Measurements from ENCODE around the gene FAM111A.
"Not testable (repeated sequence)": the region's sequence is repeated elsewhere in the genome, so short reads cannot be mapped to it uniquely, and the experiment has no call there.

Gene FAM111A, protein sequence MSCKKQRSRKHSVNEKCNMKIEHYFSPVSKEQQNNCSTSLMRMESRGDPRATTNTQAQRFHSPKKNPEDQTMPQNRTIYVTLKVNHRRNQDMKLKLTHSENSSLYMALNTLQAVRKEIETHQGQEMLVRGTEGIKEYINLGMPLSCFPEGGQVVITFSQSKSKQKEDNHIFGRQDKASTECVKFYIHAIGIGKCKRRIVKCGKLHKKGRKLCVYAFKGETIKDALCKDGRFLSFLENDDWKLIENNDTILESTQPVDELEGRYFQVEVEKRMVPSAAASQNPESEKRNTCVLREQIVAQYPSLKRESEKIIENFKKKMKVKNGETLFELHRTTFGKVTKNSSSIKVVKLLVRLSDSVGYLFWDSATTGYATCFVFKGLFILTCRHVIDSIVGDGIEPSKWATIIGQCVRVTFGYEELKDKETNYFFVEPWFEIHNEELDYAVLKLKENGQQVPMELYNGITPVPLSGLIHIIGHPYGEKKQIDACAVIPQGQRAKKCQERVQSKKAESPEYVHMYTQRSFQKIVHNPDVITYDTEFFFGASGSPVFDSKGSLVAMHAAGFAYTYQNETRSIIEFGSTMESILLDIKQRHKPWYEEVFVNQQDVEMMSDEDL

DNA sequence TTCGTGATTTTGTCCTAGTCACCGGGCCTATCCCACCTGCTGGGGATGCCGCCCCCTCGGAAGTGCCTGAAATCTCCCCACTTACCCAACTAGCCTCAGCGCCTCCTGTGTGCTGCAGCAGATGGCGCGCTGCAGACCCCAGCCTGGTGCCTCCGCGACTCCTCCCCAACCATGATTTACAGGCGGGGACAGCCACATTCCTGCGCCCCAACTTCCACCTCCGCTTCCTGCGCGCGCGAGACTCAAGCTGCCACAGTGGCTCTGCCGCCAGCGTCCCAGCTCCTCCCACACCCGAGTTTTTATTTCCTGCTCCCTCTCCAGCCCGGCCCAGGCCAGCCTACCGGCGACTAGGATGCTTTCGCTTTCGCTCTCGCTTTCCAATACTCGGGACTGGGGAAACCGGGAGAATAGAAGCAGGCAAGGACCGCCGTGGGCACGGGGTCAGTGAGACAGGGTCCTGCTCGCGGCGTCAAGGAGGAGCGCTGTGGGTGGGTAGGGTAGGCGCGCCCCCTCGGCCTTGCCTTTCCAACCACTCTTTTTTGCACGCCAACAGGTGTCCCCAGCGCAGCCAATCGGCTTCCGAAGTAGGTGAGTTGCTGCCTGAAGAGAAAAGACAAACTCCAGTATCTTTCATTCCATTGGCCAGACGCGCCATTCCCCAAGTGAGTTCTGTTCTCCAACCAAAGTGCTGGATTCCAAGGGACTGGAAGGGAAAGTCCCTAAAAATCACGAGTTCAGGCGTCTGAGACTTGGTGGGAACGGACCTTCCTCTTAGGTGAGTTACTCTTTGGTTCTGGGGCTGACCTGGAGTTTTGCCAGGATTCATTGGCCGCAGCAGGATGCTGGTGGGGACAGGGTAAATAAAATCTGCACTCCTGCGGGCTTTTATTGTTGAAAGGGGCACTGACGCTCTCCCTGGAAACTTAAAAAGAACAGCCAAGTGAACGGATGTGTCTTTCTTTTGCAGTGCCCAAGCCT lies at the start of gene FAM111A:
FAM111A (plus strand) TSS at position 327 of the 978 bp plus-strand sequence. CDS start 6,017 bp downstream, outside the sequence.
- DNase-seq (ENCODE audit: low read depth, low spot score), result peak; percentile 61

DNA sequence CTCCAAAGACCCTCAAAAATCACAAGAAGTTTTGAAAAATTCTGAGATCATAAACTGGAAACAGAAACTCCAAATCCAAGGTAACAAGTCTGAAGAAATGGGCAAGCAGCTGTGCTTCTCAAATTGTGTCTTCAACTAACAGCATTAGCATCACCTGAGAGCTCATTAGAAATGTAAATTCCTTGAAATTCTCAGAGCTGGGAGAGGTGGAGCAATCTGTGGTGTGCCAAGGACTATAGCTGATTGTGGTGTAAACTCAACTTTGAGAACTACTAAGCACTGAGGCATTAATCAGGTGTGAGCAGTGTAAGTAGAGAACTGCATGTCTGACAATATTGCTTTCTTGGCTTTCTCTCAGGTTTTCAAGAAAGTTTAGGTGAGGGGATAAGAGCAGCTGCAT lies 49.1 kb upstream of the FAM111A start:
- DNase-seq (ENCODE audit: low read depth, low spot score), result not testable (repeated sequence)

DNA sequence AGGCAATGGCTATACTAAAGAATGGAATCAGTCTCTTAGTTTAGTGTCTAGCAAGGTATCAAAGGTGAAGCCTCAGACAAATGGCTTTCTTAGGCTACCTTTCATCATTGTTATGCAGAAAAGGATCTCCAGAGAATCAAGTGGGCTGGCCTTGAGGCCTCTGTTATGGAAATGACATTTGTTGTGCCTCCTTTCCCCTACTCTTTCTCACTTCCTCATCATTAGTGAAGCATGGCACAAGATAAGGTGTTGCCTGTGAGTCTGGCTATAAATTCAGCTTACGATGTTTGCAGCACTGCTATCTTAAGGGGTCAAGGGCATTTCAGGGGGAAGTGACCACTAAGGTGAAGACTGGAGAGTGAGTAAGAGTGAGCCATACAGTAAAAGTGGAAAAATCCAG lies 47.4 kb upstream of the FAM111A start:
- DNase-seq (ENCODE audit: low read depth, low spot score), result not testable (repeated sequence)

DNA sequence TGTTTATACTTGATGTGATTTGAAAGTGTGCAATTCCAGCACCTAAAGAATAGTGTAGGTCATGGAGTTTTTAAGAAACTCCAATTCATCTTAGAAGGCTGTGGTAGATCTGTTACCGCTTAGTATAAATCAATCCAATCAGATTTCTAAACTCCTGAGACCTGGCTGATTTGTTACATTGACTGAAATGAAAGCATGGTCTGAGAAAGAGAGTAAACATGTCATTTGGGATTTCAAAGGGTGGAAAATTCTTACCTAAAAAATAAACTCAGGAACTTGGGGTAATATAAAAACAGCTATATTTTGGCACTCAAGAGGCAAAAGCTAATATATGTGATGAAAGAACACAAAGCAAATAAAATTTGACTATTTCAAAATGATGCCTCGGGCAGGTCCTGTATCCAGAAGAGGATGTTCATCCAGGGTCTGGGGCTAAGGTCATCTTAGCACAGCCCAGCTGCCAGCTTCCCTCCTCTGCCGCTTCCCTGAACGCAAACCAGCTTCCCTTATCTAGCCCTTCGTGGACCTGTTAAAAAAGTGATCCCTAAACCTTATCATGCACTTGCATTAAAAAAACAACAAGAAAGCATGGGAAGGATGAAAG lies 46.6 kb upstream of the FAM111A start:
- DNase-seq (ENCODE audit: low read depth, low spot score), result not testable (repeated sequence)

DNA sequence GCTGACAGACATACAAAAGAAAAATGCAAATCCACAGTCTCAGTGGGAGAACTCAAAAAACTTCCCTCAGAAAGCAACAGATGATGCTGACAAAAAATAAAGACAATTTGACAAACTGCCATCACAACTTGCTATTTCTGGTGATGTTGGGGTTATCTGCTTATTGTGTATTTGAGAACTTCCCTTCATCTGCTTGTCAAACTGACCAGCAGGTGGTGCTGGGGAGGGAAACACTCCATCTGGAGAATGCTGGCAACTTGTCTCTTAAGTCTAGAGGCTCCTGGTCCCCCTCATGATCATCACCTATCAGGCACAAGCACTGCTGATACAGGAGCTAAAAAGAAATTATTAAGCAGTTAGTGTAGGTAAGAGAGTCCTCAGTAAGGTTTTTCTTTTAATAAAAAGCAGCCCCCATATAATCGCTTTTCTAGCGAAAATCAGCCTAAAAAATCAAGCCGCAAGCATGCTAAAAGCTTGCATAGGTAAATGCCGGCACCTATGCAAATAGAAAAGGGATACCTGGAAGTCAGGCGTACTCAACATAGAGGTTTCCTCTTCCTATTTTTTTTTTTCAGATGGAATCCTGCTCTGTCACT lies 45.4 kb upstream of the FAM111A start:
- peak; percentile 32 for DNase-seq (ENCODE audit: low read depth, low spot score)

DNA sequence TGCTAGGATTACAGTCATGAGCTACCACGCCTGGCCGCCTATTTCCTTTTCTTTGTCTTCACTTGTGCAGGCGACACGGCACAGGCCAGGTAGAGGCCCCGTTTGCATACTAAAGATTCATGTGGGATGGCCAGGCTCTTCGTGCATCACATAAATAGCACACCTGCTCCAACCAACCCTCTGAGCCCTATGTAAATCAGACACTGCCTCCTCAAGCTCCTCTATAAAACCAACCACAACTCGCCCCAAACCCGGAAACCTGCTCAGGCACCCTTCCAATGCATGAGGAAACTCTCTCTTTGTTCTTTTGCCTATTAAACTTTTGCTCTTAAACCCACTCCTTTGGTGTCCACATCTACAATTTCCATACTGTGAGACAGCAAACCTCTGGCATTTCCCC lies 44.7 kb upstream of the FAM111A start:
- not testable (repeated sequence) for DNase-seq (ENCODE audit: low read depth, low spot score)

DNA sequence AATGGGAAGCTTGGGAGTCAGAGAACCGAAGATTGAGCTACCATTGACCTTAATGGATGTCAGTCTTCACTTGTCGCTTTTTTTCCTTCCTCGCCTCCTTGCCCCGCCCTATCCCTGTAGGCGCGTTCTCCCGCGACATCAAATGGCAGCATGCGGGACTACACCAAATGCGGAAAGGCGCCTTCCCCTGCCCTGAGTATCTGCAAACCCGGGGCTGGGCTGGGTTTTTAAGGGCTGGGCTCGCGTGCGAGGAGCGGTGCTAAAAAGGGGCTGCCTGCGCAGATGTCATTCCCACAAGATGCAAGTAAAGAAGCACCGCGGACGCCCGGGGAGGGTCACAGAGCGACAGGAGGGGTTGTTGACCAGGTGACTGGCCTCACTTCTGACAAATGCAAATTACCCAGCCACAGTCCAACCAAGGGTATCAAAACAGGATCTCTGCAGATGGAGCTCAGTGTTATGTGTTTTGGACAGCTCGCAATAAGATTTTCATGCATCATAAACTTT lies 40.3 kb upstream of the FAM111A start:
- DNase-seq (ENCODE audit: low read depth, low spot score), result no peak

DNA sequence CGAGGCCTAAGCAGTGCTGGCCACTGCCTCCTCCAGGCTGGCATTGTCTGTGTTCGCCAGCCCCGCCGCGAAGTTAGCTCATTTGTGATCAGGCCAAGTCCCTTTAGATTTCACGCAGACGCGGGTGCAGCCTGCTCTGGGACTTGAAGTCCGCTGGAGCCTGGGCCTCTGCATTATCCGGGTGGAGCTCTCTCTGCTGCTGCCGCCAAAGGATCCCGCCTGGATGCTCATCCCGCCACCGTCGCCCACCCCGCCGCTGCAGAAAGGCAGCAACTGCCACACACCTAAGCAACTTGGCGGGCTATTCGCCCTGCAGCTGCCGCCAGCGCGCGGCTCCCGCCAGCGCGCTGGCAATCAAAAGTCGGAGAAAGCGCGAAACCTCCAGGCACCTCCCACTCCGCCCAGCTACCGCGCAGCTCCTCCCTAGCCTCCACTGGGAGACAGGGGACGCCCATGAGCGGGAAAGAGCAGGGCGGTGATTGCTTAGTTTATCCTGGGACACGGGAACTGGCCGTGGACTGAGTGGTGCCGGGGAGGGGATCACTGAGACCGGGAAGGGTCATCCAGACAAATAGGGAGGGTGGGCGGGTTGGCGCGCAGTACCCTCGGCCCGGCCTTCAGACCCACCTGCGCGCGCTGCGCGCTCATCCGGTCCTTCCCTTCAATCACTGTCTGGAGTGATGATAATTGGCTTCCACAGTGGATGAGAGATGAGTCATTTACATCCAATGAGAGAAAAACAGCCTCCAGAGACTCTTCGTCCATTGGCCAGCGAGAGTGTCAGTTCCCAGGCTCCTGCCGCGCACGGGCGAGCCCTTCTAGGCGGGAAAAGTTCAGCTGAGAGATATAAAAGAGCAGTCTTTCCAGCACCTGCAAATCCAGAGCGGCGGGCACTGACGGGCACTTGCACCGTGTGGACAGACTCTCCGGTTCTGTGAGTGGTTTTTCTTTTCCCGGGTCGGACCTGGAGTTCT lies 36.0 kb upstream of the FAM111A start, which contains the start of gene FAM111B:
FAM111B (plus strand) TSS at position 875 of the 974 bp plus-strand sequence. CDS start 2,389 bp downstream, outside the sequence.
- DNase-seq (ENCODE audit: low read depth, low spot score), result peak; percentile 67

DNA sequence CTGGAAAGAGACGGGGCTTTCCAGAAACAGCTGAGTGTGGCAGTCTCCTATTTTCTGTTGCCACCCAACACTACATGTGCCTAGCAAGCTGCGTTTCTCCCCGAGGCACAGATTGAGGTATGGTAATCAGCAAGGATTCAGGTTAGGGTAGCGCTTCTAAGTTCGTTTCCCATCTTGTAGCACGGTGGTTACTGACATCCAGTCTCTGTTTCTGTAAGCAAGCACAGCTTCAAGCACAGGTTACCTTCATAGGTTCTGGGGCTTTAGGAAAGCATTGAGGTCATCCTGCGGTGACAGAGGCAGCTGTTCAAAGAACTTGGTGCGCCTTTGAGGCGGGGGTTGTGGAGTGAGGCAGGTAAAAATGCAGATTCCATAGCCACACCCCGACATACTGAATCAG lies 34.9 kb upstream of the FAM111A start:
- not testable (repeated sequence) for DNase-seq (ENCODE audit: low read depth, low spot score)

DNA sequence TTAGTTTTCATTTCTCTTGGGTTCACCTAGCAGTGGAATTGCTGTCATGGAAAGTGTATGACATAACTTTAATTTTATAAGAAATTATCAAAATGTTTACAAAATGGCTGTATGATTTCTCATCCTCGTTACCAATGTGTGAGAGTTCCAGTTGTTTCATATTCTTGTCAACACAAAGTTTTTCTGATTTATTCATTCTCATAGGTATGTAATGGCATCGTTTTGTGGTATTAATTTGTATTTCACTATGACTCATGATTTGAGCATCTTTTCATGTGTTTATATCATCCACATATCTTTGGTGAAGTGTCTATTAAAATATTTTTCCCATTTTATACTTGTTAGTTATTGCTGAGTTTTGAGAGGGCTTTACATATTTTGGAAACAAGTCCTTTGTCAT lies 30.2 kb upstream of the FAM111A start:
- DNase-seq (ENCODE audit: low read depth, low spot score), result no peak

DNA sequence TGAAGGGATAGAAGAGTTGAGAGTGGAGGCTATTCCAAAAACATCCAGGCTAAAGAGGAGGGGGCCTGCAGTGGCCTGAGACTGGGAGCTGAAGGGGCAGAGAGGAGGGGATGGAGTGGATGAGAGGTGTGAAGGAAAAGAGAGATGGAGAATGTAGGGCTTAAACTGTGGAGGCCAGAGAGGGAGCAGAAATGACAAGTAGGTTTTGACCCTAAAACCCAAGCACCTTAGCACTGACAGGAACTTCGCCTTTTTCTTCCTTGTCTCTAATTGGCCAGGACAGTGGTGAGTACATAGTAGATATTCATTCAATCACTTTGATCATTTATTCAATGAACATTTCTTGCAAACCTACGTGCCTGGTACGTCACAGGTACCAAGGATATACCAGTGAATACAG lies 28.3 kb upstream of the FAM111A start:
- no peak for DNase-seq (ENCODE audit: low read depth, low spot score)

DNA sequence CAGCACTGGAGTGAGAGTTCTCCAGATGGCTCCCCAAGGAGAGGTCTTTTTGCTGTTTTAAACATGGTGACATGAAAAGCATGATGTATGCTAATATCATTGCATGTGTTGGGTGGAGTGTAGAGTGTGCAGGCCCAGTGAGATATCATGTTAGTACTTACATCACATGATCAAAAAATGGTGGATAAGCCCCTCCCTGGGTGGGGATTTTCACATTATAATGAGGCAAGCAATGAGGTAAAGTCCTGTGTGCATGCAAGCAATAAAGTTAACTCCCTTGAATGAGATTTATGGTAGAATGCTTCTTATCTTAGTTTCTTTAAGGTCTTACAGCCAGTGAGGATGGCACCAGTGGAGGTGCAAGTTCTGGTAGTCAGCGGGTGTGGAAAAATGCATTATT lies 27.1 kb upstream of the FAM111A start:
- no peak for DNase-seq (ENCODE audit: low read depth, low spot score)

DNA sequence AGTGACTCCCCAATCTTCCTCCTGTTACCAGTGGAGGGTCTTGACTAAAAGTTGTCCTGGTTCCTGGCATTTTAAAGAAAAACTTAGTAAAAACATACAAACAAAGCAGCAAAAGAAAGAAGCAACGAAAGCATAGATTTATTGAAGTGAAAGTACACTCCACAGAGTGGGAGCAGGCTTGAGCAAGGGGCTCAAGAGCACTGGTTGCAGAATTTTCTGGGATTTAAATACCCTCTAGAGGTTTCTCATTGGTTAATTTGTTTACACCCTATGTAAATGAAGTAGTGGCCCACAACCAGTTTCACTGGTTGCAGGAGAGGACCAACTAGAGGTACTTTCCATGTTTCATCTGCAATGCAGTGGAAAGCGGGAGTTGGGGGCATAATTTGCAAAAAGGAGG lies 24.9 kb upstream of the FAM111A start:
- DNase-seq (ENCODE audit: low read depth, low spot score), result no peak

DNA sequence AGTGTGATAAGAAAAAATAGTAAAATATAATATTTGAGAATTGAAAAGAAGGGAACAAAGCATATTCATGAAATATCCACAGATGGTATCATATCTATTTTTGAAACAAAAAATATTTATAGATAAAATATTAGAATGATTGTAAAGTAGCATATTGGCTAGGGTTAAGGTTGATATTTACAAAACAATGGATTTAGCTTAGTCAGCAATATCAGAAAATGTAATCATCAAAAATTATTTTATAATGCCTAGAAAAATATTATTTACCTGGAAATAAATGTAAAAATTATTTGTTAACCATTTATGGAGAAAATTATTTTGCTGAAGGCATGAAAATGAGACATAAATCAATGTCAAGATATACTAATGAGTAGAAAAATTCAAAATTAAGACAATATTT lies 22.8 kb upstream of the FAM111A start:
- DNase-seq (ENCODE audit: low read depth, low spot score), result no peak

DNA sequence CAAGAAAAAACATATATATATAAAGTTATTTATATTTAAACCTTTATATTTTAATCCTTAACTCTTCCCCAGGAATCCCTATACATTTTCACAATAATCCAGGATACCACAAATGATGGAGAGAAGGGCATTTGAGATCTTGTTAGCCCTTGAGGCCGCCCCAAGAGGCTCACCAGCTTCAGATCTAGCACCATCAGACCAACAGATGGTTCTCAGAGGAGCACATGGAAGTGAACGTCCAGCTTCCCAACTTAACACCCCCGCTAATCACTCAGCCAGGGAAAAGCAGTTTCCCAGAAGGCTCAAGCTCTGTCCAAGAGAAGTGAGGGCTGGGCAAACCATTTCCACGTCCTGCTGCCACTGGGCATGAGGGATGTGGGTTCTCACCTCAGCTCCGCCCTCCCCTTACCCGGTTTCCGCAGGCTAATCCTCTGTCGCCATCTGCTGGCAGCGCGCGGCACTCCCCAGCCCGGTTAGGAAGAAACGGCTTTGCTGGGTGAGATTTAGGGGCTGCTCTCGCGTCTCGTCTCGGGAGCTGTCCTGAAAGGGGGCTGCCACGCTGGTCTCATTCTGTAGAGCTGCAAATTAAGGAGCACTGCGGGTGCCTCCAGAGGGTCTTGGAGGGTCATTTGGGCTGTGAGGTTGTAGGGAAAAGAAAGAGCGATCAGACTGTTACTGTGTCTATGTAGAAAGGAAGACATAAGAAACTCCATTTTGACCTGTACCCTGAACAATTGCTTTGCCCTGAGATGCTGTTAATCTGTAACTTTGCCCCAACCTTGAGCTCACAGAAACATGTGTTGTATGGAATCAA lies 6.8 kb upstream of the FAM111A start:
- DNase-seq (ENCODE audit: low read depth, low spot score), result peak; percentile 62

DNA sequence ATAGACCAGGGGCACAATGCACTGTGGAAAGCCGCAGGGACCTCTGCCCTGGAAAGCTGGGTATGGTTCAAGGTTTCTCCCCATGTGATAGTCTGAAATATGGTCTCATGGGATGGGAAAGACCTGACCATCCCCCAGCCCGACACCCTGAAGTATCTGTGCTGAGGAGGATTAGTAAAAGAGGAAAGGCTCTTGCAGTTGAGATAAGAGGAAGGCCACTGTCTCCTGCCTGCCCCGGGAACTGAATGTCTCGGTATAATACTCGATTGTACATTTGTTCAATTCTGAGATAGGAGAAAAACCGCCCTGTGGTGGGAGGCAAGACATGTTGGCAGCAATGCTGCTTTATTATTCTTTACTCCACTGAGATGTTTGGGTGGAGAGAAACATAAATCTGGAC lies 6.1 kb upstream of the FAM111A start:
- DNase-seq (ENCODE audit: low read depth, low spot score), result not testable (repeated sequence)

DNA sequence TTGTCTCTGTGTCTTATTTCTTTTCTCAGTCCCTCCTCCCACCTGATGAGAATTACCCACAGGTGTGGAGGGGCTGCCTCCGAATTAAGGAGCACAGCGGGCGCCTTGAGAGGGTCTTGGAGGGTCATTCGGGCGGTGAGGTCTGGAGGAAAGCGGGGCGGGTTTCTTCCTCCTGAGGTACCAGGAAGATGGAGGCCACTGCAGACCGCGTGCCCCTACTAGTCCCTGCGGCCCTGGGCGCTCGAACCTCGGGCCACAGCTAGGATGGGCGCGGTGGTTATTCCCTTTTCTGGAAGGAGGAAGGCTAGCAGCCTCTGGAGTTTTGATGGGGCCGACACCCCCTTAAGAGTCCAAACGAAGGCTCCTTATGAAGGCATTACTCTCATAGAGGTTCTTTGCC lies 5.5 kb upstream of the FAM111A start:
- no peak for DNase-seq (ENCODE audit: low read depth, low spot score)

DNA sequence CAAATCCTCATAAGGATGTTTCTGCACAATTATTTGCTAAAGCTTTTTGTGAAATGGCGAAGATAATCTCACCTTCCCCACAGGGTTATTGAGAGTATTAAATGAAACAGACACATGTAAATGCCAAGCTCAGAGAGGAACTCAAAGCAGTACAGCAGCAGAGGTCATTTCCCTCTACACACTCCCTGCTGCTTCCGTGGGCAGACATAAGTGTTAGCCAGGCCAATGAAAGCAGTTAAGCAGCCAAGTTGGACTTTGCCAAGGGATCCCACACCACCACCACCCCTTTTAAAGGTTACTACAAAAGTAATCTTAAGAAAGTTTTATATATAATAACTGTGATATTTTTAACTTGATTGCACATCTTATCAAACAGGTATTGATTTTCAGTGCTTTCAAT lies 4.0 kb upstream of the FAM111A start:
- DNase-seq (ENCODE audit: low read depth, low spot score), result no peak

DNA sequence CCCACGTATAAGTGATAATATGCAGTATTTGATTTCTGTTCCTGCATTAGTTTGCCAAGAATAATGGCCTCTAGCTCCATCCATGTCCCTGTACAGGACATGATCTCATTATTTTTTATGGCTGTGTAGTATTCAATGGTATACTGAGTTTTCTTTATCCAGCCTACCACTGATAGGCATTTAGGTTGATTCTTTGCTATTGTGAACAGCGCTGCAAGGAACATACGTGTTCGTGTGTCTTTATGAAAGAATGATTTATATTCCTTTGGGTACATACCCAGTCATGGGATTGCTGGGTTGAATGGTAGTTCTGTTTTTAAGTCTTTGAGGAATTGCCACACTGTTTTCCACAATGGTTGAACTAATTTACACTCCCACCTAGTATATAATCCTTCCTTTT lies 1.5 kb upstream of the FAM111A start:
- DNase-seq (ENCODE audit: low read depth, low spot score), result no peak

All from smooth muscle cell of the brain vasculature (primary cell).